HG02678 (cell line): Measurements from ENCODE around the gene TIGD6.

Source experiments
- ATAC-seq: cut with Tn5 transposase; IDR thresholded peaks from one replicate; pipeline ENCODE4 v1.9.1; 2021; ENCODE audit warnings: mild to moderate bottlenecking, moderate library complexity; ENCODE audit not compliant: unreplicated experiment

The TIGD6 gene

GRCh38 chr5:149981206-149981605 is 19.2 kb downstream of the TIGD6 start:
- ATAC-seq = no peak

- no peak for ATAC-seq
Measured at GRCh38 chr5:149979896-149980295, 20.6 kb downstream of the TIGD6 start.

- ATAC-seq = no peak
Measured at GRCh38 chr5:149975409-149975808, 25.0 kb downstream of the TIGD6 start.

- ATAC-seq = no peak
Measured at GRCh38 chr5:149969181-149969930, 31.1 kb downstream of the TIGD6 start.

- no peak for ATAC-seq
Measured at GRCh38 chr5:149966946-149967345, 33.5 kb downstream of the TIGD6 start.

- no peak for ATAC-seq
Measured at GRCh38 chr5:149963729-149964128, 36.7 kb downstream of the TIGD6 start.

- ATAC-seq = no peak
Measured at GRCh38 chr5:149962601-149963300, 37.7 kb downstream of the TIGD6 start.

- no peak for ATAC-seq
Measured at GRCh38 chr5:149961957-149962409, 38.5 kb downstream of the TIGD6 start.

GRCh38 chr5:149961186-149961685 is 39.2 kb downstream of the TIGD6 start:
- no peak for ATAC-seq

GRCh38 chr5:149960272-149961185 is 39.9 kb downstream of the TIGD6 start, which contains the start of gene SLC26A2:
SLC26A2 (plus strand) TSS chr5:149960758; CDS start chr5:149977653, 16,895 bp downstream.
- peak; percentile 99 for ATAC-seq

GRCh38 chr5:149959406-149960236 is 40.8 kb downstream of the TIGD6 start:
- ATAC-seq = no peak

- ATAC-seq = no peak
Measured at GRCh38 chr5:149957855-149958254, 42.6 kb downstream of the TIGD6 start.

- no peak for ATAC-seq
Measured at GRCh38 chr5:149956685-149957084, 43.8 kb downstream of the TIGD6 start.

GRCh38 chr5:149954798-149955197 is 45.7 kb downstream of the TIGD6 start:
- ATAC-seq = no peak

GRCh38 chr5:149953436-149954121 is 46.9 kb downstream of the TIGD6 start:
- no peak for ATAC-seq

- ATAC-seq = no peak
Measured at GRCh38 chr5:149951138-149951749, 49.2 kb downstream of the TIGD6 start.

GRCh38 chr5:149948993-149949392 is 51.5 kb downstream of the TIGD6 start:
- no peak for ATAC-seq

GRCh38 chr5:149946118-149946517 is 54.3 kb downstream of the TIGD6 start:
- ATAC-seq = no peak

- no peak for ATAC-seq
Measured at GRCh38 chr5:149944666-149945065, 55.8 kb downstream of the TIGD6 start, which contains the start of gene PDE6A. PDE6A (minus strand) TSS chr5:149944793; CDS start chr5:149944673, 120 bp downstream.
